ENCODE measurements around the gene DPP7. TPM values are rescaled to one million over a fixed set of nuclear protein-coding genes. Genes with fewer than 3 reads are reported as not detected.

Gene DPP7
- total and polyA plus RNA-seq, 3 donors from 2014 or later, result 207 to 242 (median 215) TPM

DNA sequence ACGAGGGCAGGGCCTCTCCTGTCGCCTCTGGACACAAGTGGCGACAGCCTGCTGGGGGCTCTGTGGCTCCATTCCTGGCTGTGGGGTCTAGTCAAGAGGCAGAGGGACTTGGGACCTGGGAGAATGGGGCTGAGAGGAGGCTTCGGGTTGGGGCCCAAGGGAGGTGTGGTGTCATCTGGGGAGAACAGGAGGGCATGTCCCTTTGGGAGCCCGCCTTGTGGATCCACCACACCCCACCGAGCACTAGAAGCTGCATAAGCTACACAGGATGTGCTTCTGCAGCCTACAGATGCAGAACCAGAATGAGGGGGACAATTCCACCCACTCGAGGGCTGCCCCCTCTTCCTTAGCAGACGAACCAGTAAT lies 31.6 kb downstream of the DPP7 start:
- Histone ChIP-seq H3K4me3 (no peak overlapping the region), H3K9me3 (no peaks in the 10 kb centered on the region), H3K27me3 (no peaks in the 10 kb centered on the region), H3K36me3 (ENCODE audit: low read depth, missing control alignments) (no peaks in the 10 kb centered on the region), H3K4me1 (peaks cover 26% of the 10 kb centered on the region), H3K27ac (no peak overlapping the region)
- WGBS, 2 donors, result 83 to 91% methylated on average over 8 of the region's 8 CpGs
- intact Hi-C loops (cut with DNase I; ENCODE audit: low total_unique reads), result no loop called here
- TF ChIP-seq, protein P1, sequence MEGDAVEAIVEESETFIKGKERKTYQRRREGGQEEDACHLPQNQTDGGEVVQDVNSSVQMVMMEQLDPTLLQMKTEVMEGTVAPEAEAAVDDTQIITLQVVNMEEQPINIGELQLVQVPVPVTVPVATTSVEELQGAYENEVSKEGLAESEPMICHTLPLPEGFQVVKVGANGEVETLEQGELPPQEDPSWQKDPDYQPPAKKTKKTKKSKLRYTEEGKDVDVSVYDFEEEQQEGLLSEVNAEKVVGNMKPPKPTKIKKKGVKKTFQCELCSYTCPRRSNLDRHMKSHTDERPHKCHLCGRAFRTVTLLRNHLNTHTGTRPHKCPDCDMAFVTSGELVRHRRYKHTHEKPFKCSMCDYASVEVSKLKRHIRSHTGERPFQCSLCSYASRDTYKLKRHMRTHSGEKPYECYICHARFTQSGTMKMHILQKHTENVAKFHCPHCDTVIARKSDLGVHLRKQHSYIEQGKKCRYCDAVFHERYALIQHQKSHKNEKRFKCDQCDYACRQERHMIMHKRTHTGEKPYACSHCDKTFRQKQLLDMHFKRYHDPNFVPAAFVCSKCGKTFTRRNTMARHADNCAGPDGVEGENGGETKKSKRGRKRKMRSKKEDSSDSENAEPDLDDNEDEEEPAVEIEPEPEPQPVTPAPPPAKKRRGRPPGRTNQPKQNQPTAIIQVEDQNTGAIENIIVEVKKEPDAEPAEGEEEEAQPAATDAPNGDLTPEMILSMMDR (IDR thresholded peaks at IDR 0.05), result no peak
- TF ChIP-seq POLR2A (IDR thresholded peaks at IDR 0.05), result no peak
- no peak for DNase-seq

DNA sequence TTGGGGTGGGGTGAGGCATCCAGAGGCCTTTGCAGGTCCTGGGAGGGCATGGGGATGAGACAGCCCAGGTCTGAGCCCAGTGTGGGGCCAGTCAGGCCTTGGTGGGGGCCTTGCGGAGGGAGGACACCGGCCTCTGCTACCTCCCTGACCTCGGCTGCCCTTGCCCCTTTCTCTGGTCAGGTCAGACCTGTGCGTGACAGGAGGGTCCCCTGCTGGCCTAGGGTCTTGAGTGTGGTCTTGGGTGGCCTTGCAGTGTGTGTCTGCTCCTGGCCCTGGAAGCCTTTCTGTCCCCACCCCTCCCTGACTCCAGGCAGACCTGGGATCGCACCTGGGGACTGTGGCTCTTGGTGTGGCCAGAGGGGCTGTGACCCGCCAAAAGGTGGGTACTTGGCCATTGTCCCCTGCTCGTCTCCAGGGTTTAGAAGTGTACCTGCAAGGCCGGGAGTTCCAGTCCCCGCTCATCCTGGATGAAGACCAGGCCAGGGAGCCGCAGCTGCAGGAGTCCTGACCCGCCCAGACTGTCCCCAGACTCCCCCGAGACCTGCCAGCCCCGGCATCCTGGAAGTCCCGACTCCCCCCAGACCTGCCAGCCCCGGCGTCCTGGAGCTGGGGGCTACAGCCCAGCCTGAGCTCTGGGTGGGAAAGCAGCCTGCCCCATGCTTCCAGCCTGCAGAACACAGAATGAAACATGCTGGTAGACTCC lies 32.2 kb downstream of the DPP7 start:
- Histone ChIP-seq H3K36me3 (ENCODE audit: low read depth, missing control alignments) (no peaks in the 10 kb centered on the region), H3K9me3 (no peaks in the 10 kb centered on the region), H3K27me3 (no peaks in the 10 kb centered on the region), H3K27ac (no peak overlapping the region), H3K4me1 (peaks cover 21% of the 10 kb centered on the region), H3K4me3 (no peak overlapping the region)
- intact Hi-C loops (cut with DNase I; ENCODE audit: low total_unique reads), result no loop called here
- no peak for DNase-seq
- TF ChIP-seq, protein P1 (IDR thresholded peaks at IDR 0.05), result no peak
- WGBS, 2 donors, result 91 to 100% methylated on average over 6 to 14 of the region's 16 CpGs

DNA sequence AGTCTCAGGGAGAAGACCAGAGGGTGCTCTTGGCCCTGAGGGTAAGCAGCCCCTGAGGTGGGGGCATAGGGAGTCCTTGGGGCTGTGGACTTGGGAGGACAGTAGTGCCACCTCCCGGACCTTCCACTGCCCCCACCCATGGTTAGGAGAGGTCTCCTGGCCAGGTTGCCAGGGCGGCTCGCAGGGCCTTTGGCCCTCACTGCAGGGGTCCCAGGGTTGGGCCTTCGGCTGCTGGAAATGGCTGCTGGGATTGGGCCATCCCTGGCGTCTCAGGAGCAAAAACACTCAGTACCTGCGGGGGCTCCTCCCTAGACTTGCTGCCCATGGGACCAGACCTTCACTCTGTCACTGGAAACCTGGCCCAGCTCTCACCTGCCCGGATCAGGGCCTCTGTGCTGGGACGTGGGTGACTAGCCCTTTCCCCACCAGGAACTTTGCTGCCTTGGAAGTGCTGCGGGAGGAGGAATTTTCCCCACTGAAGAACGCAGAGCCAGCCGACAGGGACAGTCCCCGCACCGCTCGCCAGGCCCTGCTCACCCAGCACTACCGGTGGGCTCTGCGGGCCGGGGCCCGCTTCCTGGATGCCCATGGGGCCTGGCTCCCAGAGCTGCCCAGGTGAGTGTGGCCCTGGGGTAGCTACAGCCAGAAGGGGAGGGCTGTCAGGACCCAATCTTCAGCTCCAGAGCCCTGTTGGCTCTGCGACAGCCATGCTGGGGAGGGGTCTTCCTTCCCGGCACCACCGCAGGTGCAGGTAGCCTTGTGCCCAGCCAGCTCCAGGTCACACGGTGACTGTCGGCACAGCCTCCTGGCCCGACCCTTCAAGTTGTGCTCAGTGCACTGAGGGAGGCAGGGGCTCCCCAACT lies 34.0 kb downstream of the DPP7 start:
- no peak overlapping the region for H3K27ac ChIP-seq
- intact Hi-C loops (cut with DNase I; ENCODE audit: low total_unique reads), result no loop called here
- H3K4me1 ChIP-seq, result peaks cover 18% of the 10 kb centered on the region
- no peak for DNase-seq
- TF ChIP-seq POLR2A (IDR thresholded peaks at IDR 0.05), result no peak
- TF ChIP-seq, protein P1 (IDR thresholded peaks at IDR 0.05), result no peak
- WGBS, 2 donors, result 91 to 94% methylated on average over 10 to 24 of the region's 24 CpGs
- no peak overlapping the region for H3K4me3 ChIP-seq
- H3K27me3 ChIP-seq, result no peaks in the 10 kb centered on the region
- H3K36me3 ChIP-seq (ENCODE audit: low read depth, missing control alignments), result no peaks in the 10 kb centered on the region
- no peaks in the 10 kb centered on the region for H3K9me3 ChIP-seq

DNA sequence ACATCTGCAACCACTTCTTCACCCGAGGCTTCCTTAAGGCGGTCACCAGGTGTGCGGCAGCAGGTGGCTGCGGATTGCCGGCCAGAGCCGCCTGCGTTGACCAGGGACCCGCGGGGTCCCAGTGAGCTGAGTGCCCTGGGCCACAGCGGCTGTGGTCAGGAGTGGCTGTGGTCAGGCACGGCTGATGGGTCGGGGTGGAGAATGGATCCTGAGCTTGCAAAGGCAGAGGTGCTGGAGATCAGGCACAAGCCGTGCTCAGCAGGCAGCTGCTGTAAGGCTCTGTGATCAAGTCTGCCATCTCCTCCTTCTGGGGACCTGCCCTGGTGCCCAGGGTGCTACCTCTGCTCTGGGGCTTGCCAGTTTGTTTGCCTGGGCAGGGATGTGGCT lies 35.1 kb downstream of the DPP7 start:
- peaks cover 17% of the 10 kb centered on the region for H3K4me1 ChIP-seq
- intact Hi-C loops (cut with DNase I; ENCODE audit: low total_unique reads), result no loop called here
- H3K36me3 ChIP-seq (ENCODE audit: low read depth, missing control alignments), result no peaks in the 10 kb centered on the region
- TF ChIP-seq, protein P1 (IDR thresholded peaks at IDR 0.05), result no peak
- TF ChIP-seq POLR2A (IDR thresholded peaks at IDR 0.05), result no peak
- no peak overlapping the region for H3K27ac ChIP-seq
- no peaks in the 10 kb centered on the region for H3K27me3 ChIP-seq
- H3K4me3 ChIP-seq, result no peak overlapping the region
- WGBS, 2 donors, result 43 to 56% methylated on average over 8 to 13 of the region's 13 CpGs
- no peaks in the 10 kb centered on the region for H3K9me3 ChIP-seq
- no peak for DNase-seq
